Cerebellar nuclear complex (tissue), 1 donor: ENCODE data around the gene TRIM9.

Experiments
- DNase-seq, 2 experiments: peaks; one replicate each; lab custom pipeline; 2025; lab: John Stamatoyannopoulos, UW

Gene TRIM9

GRCh38 chr14:51094901-51095853, at the start of gene TRIM9:
TSS of gene TRIM9 (minus strand) at chr14:51095105. CDS start at chr14:51094939, 166 bp downstream.
- DNase-seq, result peak; percentile 90 to 91

DNA sequence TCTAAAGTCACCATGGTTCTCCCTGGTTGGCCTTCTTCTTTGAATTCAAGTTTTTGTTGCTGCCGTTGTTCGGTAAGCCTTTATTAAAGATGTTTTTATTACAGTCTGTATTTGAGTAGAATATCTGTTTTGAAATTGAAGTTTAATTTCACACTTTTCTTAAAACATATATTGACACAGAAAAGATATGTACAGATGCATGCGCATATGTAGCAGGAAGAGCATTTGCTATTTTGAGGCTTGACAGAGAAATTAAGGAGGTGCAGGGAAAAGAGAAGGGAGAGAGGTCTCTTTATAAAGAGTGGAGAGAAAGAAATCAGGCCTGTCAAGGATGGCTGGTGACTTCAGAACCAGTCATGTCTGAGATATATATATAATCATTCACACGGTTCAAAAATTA, 46.0 kb upstream of the TRIM9 start:
- DNase-seq, result no peak

- no peak for DNase-seq
These were observed 45.4 kb upstream of the TRIM9 start for GRCh38 chr14:51140338-51140737.

- DNase-seq, result no peak
These were observed 44.3 kb upstream of the TRIM9 start for GRCh38 chr14:51139121-51139681.

GRCh38 chr14:51138404-51139103, 43.6 kb upstream of the TRIM9 start:
- no peak for DNase-seq

GRCh38 chr14:51131516-51131915, 36.6 kb upstream of the TRIM9 start:
- DNase-seq, result no peak

DNA sequence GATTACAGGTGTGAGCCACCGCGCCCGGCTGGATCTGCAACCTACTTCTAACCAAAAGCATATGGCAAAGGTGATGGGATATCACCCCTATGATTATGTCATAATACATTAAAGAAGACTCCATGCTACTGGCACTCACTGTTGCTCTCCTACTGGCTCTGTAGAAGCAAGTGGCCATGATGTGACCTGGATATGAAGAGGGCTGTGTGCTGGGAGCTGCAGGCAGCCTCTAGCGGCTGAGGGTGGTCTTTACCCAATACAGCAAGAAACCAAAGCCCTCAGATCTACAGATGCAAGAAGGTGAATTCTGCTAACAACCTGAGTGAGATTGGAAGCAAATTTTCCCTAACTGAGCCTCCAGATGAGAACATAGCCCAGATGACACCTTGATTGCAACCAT, 34.2 kb upstream of the TRIM9 start:
- DNase-seq, result no peak

DNA sequence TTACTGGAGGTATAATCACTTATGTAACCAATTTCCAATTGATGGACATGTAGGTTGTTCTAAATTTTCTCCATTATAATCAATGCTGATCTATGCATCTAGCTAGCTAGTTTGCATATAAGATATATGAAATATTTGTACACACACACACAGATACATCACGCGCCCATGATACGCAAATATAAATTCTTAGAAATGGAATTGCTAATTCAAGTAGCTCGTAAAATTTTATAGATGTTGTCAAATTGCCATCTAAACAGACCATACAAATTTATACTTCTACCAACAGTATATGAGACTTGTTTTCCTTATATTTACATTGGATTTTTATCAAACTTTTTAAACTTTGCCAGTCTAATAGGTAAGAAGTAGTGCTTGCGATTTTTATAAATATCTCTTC, 29.1 kb upstream of the TRIM9 start:
- DNase-seq, result no peak

DNA sequence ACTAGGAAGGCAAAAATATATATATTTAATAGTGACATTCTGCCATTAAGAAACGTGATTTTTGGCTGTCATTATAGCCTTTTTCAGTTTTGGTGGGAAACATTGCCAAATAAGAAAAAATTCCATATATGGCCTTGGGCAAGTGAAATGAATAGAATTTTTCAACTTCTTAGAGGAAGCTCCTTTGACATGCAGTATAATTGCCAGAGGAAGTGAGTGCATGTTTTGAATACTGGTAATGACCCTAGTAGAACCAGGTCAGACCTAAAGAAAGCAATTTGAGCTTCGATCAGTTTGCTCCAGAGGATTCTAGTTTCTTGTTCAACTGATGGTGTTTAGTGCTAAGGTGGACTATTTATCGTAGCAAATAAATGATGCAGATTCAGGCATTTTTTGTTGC, 26.2 kb upstream of the TRIM9 start:
- DNase-seq, result no peak

- no peak for DNase-seq
These were observed 24.6 kb upstream of the TRIM9 start for GRCh38 chr14:51119411-51120051.

- no peak for DNase-seq
These were observed 24.1 kb upstream of the TRIM9 start for GRCh38 chr14:51118993-51119392.

DNA sequence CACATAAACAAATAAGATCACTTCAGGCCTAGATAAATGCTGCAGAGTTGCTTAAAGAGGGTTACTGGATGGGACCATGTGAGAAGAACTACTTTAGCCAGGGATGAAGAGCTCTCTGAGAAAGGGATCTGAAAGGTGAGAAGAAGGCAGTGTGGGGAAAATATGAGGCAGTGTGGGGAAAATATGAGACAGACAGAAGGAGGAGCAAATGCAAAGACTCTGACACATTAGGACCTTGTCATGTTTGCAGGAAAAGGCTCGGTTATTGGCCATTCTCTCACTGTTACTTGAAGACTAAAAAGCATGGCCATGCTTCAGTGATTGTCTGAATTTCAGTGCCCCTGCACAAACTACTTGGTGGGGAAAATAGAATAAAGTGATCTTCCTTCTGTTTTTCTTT, 22.7 kb upstream of the TRIM9 start:
- no peak for DNase-seq

DNA sequence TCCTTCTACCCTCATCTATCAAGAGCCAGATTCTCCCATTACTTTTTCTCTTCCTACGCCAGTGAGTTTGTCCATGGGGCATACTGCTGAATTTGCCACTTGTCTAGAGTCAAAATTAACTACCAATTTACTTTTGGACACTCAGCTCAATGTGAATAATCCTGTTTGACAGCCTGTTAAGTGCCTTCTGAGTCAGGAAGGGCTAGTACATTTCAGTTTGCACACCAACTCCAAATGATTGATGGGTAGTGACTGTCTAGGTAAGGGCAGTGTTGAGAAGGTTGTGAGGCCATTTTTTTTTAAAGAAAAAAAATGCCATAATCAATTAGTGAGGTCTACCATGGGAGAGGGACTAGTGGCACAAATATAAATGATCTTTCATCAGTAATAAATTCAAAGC, 21.8 kb upstream of the TRIM9 start:
- no peak for DNase-seq

DNA sequence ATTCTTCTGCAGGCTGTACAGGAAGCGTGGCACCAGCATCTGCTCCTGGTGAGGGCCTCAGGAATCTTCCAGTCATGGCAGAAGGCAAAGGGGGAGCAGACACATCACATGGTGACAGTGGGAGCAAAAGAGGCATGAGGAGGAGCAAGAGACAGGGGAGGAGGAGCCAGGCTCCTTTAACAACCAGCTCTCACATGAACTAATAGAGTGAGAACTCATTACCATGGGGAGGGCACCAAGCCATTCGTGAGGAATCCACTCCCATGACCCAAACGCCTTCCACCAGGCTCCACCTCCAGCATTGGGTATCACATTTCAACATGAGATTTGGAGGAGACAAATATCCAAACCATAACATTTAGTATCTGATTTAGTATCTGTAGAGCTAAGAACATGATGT, 14.7 kb upstream of the TRIM9 start:
- DNase-seq, result no peak

DNA sequence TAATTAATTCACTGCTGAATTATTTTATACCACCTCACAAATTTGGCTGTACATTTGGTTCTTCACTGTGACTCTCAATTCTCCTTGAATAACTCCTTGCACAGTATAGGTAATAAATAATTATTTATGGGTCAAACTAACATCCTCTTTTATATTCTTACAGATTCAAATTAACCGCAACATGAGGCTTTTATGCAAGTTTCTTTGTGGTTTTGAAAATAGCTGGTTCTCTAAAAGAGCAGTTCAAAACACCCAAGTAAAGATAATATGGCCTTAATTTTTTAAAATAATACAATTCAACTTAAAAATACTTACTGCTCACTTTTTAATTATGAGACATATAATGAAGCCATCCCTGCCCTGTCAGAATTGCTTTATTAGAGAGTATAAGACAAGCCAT, 12.9 kb upstream of the TRIM9 start:
- DNase-seq, result no peak

- no peak for DNase-seq
These were observed 9.6 kb upstream of the TRIM9 start for GRCh38 chr14:51104467-51104866.

- DNase-seq, result no peak
These were observed 2.4 kb upstream of the TRIM9 start for GRCh38 chr14:51097287-51097686.

- DNase-seq, result no peak
These were observed 2.0 kb upstream of the TRIM9 start for GRCh38 chr14:51096870-51097269.

DNA sequence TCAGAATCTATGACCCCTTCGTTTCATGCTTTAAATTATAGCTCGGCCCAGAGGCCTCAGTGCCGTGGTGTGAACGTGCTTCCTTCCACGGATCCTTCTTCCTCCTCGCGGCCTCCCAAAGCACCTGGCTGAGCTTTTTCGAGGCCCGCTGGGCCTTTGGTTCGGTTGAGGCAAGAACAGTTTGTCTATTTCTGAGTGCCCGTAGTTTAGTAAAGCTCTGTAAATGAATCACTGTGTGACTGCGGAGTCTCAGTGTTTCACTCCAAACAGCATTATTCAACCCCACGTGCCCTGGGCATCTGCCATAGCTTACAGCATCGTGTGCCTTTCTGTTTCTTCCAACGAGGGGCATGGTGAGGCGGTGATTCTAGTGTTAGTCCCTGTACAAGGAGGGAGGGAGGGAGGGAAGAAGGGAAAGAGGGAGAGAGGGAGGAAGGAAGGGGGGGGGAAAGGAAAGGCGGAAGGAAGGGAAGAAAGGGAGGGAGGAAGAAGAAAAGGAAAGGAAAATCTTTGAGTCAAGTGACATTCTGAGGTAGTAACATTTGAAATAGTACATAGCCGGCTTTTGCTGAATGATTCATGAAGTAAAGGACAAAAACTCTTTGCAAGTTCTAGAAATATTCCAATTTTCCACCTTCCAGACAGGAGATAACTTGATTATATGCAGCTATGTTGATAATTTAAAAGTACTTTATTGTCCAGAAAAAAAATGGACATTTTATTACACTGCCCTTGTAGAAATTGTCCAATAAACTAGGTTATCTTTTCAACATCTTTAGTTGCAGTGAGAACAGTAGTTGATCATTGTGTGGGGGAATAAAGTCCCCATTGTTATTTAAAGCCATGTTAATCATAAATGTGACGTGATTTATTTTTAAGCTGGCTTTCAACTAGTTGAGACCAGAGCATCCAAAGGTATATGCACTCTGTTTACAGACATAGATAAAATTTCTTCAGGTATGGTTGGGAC, 1.2 kb upstream of the TRIM9 start:
- DNase-seq, result peak in 1 of 2 experiments; percentile 31

DNA sequence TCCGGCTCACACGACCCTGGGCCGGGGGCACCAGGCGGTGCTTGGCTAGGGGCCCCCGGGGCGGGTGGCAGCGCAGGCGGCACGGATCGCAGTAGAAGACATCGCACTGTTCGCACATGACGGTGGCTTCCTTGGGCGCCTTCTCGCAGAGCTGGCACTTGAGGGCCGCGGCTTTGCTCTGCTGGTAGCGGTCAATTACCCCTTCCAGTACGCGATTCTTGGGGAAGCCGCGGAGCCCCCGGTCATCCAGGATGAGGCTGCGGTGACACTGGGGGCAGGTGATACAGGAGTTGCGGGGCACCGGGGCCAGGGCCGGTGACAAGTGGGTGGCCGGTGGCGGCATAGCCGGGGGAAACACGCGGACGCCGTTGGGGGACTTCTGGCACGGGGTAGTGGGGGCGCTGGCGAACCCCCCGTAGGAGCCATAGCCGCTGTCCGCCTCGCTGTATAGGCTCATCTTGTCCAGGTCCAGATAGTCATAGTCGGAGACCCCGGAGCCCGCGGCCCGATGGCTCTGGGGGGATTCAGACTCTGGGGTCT, 553 bp downstream of the TRIM9 start:
- no peak for DNase-seq
